SU-DHL-6 (cell line): ENCODE data around the gene CPE.

Source experiments
- CTCF ChIP-seq: fragments of 200-600 bp; sonication (generic); IDR thresholded peaks from one replicate; pipeline ENCODE4 v1.5.1; 2017; ENCODE audit warnings: antibody characterized with exemption, mild to moderate bottlenecking, low read length, moderate library complexity; ENCODE audit not compliant: insufficient read depth, poor library complexity, severe bottlenecking
- EZH2phosphoT487 ChIP-seq: fragments of 200-600 bp; sonication (generic), shearing (Covaris generic); conservative IDR thresholded peaks from 2 replicates; pipeline ENCODE4 v1.6.1; 2018; ENCODE audit warnings: mild to moderate bottlenecking, antibody characterized with exemption, low read length, moderate library complexity, mixed read lengths

- TF ChIP-seq CTCF: no peak
- no peak for TF ChIP-seq EZH2phosphoT487
Measured at GRCh38 chr4:165331823-165332222, 47.0 kb upstream of the CPE start.
